Skeletal muscle cell (primary cell): ENCODE data around the gene LRRIQ3.
"Not testable (repeated sequence)": the region's sequence is repeated elsewhere in the genome, so short reads cannot be mapped to it uniquely, and the experiment has no call there.

Experiments
- DNase-seq: peaks from one replicate; pipeline ENCODE4 v3.0.0-alpha.2; 2010; ENCODE audit warnings: low read depth
- H3K4me3 ChIP-seq: 2 replicates; pipeline ENCODE4 v1.5.1; 2011; ENCODE audit warnings: low read depth, mild to moderate bottlenecking, control low read depth, low read length, moderate library complexity

The LRRIQ3 gene

GRCh38 chr1:74197657-74198552 is at the start of gene LRRIQ3, which contains the start of gene FPGT:
TSS of gene LRRIQ3 (minus strand) at chr1:74198176. CDS start at chr1:74183684, 14,492 bp downstream.
TSS of gene FPGT (plus strand) at chr1:74198242. CDS start at chr1:74198279, 37 bp downstream.
- H3K4me3 ChIP-seq: peak within 1 kb of the TSS; percentile 77

DNA sequence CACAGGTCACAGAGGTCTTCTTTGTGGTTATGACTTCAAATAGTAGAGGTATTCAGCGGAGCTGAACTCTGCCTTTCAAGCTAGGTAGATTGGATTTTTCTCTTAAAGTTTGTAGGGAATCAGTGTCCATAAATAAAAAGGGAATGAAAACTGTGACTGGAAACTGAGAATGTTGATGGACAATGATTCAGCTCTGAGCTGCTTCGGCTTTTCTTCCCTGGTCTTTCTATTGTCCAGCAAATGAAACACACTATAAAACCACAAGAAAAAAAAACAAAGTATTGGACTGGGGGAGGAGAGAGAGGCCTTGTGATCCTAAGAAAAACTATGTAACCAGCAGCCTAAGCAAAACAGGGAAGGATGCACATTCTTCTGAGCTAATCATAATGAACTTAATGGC is 48.3 kb upstream of the LRRIQ3 start:
- no peak for DNase-seq
- no peak overlapping the region for H3K4me3 ChIP-seq

More at GRCh38 chr1:74197657-74198552, at the start of gene LRRIQ3, which contains the start of gene FPGT:
- peak; percentile 72 for DNase-seq

- DNase-seq: no peak
- H3K4me3 ChIP-seq: no peak overlapping the region
Observed at GRCh38 chr1:74245168-74245772, 47.3 kb upstream of the LRRIQ3 start.

DNA sequence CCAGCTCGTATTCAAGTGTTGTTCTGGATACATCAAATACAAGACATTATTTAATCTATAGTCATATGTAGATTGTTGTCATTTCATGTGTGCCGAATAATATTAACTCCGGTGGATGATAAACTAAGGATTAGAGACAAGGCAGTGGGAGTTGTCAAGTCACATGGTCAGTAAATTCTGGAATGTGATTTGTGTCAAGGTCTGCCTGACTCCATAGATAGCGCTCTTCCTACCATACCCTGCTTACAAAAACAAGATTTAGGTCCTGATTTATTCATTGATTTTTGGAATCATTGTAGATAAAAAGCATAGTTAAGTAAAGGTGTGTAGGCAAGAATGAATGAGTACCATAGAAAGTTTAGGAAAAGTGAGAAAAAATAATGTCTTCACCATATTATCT is 39.8 kb upstream of the LRRIQ3 start:
- no peak for DNase-seq
- no peak overlapping the region for H3K4me3 ChIP-seq

- no peak for DNase-seq
- H3K4me3 ChIP-seq: no peak overlapping the region
Observed at GRCh38 chr1:74237035-74237434, 39.1 kb upstream of the LRRIQ3 start.

GRCh38 chr1:74236440-74236839 is 38.5 kb upstream of the LRRIQ3 start:
- DNase-seq: no peak

DNA sequence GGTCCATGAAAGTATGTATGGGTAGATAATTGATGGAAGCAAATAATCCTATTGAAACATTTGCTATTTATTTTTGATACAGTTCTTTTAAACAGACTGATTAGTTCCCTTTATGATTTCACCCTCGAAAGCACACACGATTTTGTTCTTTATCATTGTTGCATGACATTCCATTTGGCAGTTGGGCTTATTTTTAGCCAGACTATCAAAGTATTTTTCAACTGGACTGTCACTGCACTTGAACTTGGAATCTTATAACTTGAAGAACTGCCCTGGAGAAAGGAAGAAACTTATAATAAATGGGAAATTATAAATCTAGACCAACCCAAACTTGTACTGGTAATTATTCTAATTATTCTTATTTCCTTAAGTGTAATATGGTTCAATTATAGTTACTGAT is 37.2 kb upstream of the LRRIQ3 start, which contains the start of gene TNNI3K:
Gene TNNI3K, plus strand, starts transcription at position 235 of the 400 bp plus-strand sequence. Its CDS starts 65 bp downstream, at position 300.
- H3K4me3 ChIP-seq: no peak within 1 kb of the TSS
- DNase-seq: no peak

More at GRCh38 chr1:74236440-74236839, 38.5 kb upstream of the LRRIQ3 start:
- H3K4me3 ChIP-seq: no peak overlapping the region

DNA sequence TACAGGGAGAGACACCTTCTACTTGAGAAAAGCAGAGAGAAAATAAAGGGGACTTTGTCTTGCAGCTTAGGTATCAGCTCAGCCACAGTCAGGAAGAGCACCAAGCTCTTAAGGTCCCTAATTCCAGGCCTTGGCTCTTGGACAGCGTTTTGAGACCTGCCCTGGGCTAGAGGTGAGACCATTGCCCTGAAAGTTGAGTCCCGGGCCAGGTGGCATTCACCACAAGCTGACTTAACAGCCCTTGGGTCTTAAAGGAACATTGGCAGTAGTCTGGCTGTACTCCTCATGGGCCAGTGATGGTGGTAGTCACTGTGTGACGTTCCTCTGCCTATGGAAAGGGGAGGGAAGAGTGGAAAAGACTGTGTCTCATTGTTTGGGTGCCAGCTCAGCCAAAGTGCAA is 25.5 kb upstream of the LRRIQ3 start:
- no peak for DNase-seq
- no peak overlapping the region for H3K4me3 ChIP-seq

- no peak for DNase-seq
- H3K4me3 ChIP-seq: no peak overlapping the region
Observed at GRCh38 chr1:74222701-74223100, 24.7 kb upstream of the LRRIQ3 start.

DNA sequence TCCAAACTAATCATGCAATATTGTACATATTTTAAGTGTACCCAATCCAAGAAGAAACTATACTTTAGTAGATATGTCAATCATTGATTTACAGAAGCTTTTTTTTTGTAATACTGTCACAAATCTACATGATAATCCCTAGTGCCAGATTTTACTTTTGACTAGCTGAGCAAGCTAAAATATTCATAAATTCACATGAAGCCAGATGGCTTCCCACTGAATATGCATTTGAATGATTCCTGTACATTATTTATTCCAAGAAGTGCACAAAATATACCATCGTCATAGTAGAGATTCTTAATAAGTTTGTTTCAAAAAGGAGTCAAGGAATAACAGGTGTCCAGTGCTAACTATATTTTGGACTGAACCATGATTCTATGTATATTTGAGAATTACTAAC is 17.3 kb upstream of the LRRIQ3 start:
- no peak for DNase-seq
- no peak overlapping the region for H3K4me3 ChIP-seq

GRCh38 chr1:74205266-74205665 is 7.3 kb upstream of the LRRIQ3 start:
- DNase-seq: peak; percentile 16
- no peak overlapping the region for H3K4me3 ChIP-seq

- H3K4me3 ChIP-seq: no peak overlapping the region
- no peak for DNase-seq
Observed at GRCh38 chr1:74199504-74199903, 1.5 kb upstream of the LRRIQ3 start.

DNA sequence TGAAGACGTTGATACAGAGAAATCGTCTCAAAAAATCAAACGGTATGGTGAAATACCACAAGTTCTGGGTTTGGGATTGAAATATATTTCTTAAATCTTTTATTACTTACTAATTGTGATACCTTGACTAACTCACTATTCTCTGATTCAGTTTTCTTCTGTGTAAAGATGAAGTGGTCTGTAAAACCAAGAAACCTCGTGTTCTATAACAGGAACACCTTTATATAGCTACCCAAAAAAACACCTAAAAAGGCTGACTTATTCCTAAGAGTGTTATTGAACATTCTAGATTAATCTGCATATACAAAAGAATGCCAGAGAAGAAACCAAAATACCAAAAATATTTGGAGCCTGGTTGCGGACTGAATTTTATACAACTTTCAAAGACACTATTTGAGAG is 721 bp downstream of the LRRIQ3 start:
- DNase-seq: no peak
- peak overlapping the region; percentile 77 for H3K4me3 ChIP-seq

DNA sequence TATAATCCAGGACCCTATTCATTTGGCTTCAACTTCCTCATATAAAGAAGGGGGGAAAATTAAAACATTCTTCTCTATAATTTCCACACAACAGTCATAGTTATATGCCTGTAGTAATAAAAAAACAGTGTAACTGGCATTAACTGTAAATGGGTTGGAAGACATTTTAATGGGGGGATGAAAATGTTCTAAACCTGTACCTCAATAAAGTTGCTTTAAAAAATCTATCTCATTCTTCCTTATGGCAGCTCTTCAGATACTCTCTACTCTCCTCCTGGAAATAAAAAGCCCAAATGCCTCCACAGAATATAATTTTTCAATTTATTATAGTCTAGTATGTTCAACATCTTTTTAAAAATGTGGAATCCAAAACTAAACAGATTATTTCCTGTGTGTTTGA is 2.6 kb downstream of the LRRIQ3 start:
- no peak overlapping the region for H3K4me3 ChIP-seq

DNA sequence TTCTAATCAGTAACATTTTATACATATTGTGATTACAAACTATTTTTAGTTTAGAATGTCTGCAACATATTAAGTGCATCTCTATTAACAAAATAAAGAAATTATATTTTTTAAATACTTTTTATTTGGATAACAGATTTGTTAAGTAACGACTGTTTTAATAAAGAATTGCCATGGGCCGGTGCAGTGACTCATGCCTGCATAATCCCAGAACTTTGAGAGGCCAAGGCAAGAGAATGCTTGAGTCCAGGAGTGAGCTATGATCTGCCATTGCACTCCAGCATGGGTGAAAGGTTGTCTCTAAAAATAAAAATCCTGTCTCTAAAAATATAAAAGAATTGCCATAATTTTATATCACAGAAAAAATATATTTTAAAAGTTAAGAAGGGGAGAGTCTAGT is 4.1 kb downstream of the LRRIQ3 start:
- DNase-seq: peak; percentile 20
- no peak overlapping the region for H3K4me3 ChIP-seq

More for the DNA sequence above, 2.6 kb downstream of the LRRIQ3 start:
- no peak for DNase-seq

- no peak overlapping the region for H3K4me3 ChIP-seq
- peak; percentile 50 for DNase-seq
Observed at GRCh38 chr1:74180490-74180889, 17.5 kb downstream of the LRRIQ3 start.

GRCh38 chr1:74174423-74174822 is 23.6 kb downstream of the LRRIQ3 start:
- DNase-seq, H3K4me3 ChIP-seq: not testable (repeated sequence)

DNA sequence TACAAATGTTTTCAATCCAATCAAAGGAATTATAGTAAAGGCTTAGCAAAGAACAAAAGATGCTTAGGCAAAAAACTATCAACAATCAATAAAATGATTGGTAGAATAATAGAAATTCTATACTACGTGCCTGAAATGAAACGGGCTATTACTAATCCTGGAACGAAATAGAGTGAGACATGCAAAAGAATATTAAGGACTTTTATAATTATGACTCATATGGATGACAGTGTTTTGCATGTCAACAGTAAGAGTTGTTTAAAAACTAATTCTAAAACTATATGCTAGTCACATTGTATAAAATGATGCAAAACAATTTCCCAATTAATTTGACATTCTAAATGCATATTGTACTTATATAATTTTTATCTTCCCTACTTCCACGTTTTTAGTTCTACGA is 35.6 kb downstream of the LRRIQ3 start:
- DNase-seq: no peak
- no peak overlapping the region for H3K4me3 ChIP-seq

- DNase-seq: no peak
Observed at GRCh38 chr1:74161497-74161896, 36.5 kb downstream of the LRRIQ3 start.

GRCh38 chr1:74160046-74160445 is 37.9 kb downstream of the LRRIQ3 start:
- DNase-seq: no peak
- H3K4me3 ChIP-seq: no peak overlapping the region

More at GRCh38 chr1:74161497-74161896, 36.5 kb downstream of the LRRIQ3 start:
- no peak overlapping the region for H3K4me3 ChIP-seq
